DND-41 (cell line): ENCODE results near the gene PANX3.

Source experiments
- ATAC-seq: fragments of 200-7000 bp; cut with Tn5 transposase; 3 replicates; pipeline ENCODE4 v1.9.1; 2021; ENCODE audit warnings: low read depth; ENCODE audit not compliant: insufficient read depth
- DNase-seq: peaks from one replicate; pipeline ENCODE4 v3.0.0-alpha.2; 2020
- H2AFZ ChIP-seq: 2 replicates; pipeline ENCODE4 v1.6.0; 2012; ENCODE audit warnings: low read depth, low read length
- H3K27ac ChIP-seq: 2 replicates; pipeline ENCODE4 v1.5.1; 2012; ENCODE audit warnings: low read length, inconsistent platforms
- H3K27me3 ChIP-seq: fragments of 200-600 bp; sonication (generic); 2 replicates; pipeline ENCODE4 v1.6.0; 2012; ENCODE audit warnings: low read length, mild to moderate bottlenecking, inconsistent platforms; ENCODE audit not compliant: insufficient read depth, poor library complexity
- H3K36me3 ChIP-seq: 2 replicates; pipeline ENCODE4 v1.5.1; 2012; ENCODE audit warnings: low read length, inconsistent platforms; ENCODE audit not compliant: insufficient read depth
- H3K4me1 ChIP-seq: 2 replicates; pipeline ENCODE4 v1.5.1; 2012; ENCODE audit warnings: mild to moderate bottlenecking, low read length; ENCODE audit not compliant: insufficient read depth
- H3K4me2 ChIP-seq: 2 replicates; pipeline ENCODE4 v1.6.0; 2012; ENCODE audit warnings: mild to moderate bottlenecking, moderate library complexity, low read length, inconsistent platforms; ENCODE audit not compliant: insufficient read depth
- H3K4me3 ChIP-seq, 2 experiments: fragments of 200-600 bp in 1 of 2; shearing (Covaris generic) in 1 of 2; 2 replicates each; pipeline ENCODE4 v1.5.1; 2012 to 2016; ENCODE audit warnings: inconsistent platforms in 2 of 2, low read length in 2 of 2, mild to moderate bottlenecking in 2 of 2, low read depth in 1 of 2, moderate library complexity in 1 of 2
- H3K79me2 ChIP-seq: 2 replicates; pipeline ENCODE4 v1.6.0; 2012; ENCODE audit warnings: low read length, inconsistent platforms; ENCODE audit not compliant: insufficient read depth
- H3K9ac ChIP-seq: 2 replicates; pipeline ENCODE4 v1.6.0; 2012; ENCODE audit warnings: low read depth, mild to moderate bottlenecking, inconsistent platforms, low read length, moderate library complexity
- H3K9me3 ChIP-seq: 2 replicates; pipeline ENCODE4 v1.5.1; 2012; ENCODE audit warnings: low read length, moderate library complexity, mild to moderate bottlenecking, inconsistent platforms; ENCODE audit not compliant: insufficient read depth, severe bottlenecking
- H4K20me1 ChIP-seq: 2 replicates; pipeline ENCODE4 v1.6.0; 2012; ENCODE audit warnings: low read length; ENCODE audit not compliant: insufficient read depth
- CTCF ChIP-seq: IDR thresholded peaks from 2 replicates; pipeline ENCODE4 v1.5.1; 2012; ENCODE audit warnings: borderline replicate concordance, low read length, moderate library complexity, mild to moderate bottlenecking; ENCODE audit not compliant: poor library complexity, severe bottlenecking; ENCODE audit errors: extremely low read depth
- EZH2 ChIP-seq: IDR thresholded peaks from 3 replicates; pipeline ENCODE4 v1.6.1; 2012; ENCODE audit warnings: borderline replicate concordance, low read depth, mild to moderate bottlenecking, moderate library complexity, low read length, inconsistent platforms; ENCODE audit not compliant: severe bottlenecking

The PANX3 gene

GRCh38 chr11:124658986-124659385 lies 47.8 kb downstream of the PANX3 start:
- Histone ChIP-seq H3K4me1 (no peaks in the 10 kb centered on the region), H3K79me2 (no peaks in the 10 kb centered on the region), H3K4me2 (no peak overlapping the region), H3K9ac (no peak overlapping the region), H4K20me1 (no peaks in the 10 kb centered on the region), H3K27me3 (peaks cover 12% of the 10 kb centered on the region), H3K27ac (no peak overlapping the region), H3K4me3 (no peak overlapping the region), H3K36me3 (no peaks in the 10 kb centered on the region), H2AFZ (no peak overlapping the region), H3K9me3 (no peaks in the 10 kb centered on the region)
- ATAC-seq = no peak
- no peak for DNase-seq
- TF ChIP-seq EZH2 = no peak
- TF ChIP-seq CTCF = no peak

DNA sequence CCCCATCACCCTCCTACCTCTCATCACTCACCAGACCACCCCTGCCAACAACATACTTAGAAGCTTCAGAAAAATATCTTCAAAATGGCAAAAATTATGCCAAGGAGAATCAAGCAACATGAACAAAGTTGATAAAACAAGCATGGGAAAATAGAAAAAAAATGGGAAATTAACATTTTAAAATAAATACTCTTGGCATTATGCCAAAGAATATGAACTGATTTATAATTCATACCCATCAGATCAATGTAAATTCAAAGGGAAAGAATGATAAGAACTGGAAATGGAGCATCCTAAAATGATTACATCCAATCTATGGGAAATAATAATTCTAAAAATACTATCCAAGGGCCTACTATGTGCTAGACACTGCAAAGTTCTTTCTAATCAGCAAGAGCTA lies 50.3 kb downstream of the PANX3 start:
- Histone ChIP-seq H3K4me2 (no peak overlapping the region), H3K36me3 (no peaks in the 10 kb centered on the region), H3K27ac (no peak overlapping the region), H3K9ac (no peak overlapping the region), H3K4me1 (no peaks in the 10 kb centered on the region), H3K27me3 (peaks cover 14% of the 10 kb centered on the region), H3K79me2 (no peaks in the 10 kb centered on the region), H3K9me3 (no peaks in the 10 kb centered on the region), H4K20me1 (no peaks in the 10 kb centered on the region), H2AFZ (no peak overlapping the region), H3K4me3 (no peak overlapping the region)
- DNase-seq = no peak
- ATAC-seq = no peak
- TF ChIP-seq EZH2 = no peak
- no peak for TF ChIP-seq CTCF

DNA sequence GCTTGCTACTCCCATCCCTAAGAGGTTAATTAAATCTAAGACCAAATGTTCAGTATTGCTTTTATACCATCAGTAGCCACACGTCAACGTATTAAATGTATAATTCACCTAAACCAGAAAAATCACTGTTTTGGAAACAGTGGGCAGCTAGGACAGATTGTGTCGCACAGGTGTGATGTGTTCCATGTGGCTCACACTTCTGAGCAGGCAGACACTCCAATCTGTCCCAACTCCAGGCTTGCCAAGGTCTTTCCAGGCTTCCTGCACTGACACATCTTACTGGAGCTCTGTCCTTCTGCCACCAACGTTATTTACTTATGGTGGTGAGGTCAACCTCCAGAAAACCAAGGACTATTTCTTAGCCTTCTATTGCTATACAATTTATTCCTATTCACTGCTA lies 50.9 kb downstream of the PANX3 start:
- H4K20me1 ChIP-seq = no peaks in the 10 kb centered on the region
- ATAC-seq (no peak), DNase-seq (no peak)
- no peaks in the 10 kb centered on the region for H3K36me3 ChIP-seq
- H3K4me3 ChIP-seq = no peak overlapping the region
- no peak overlapping the region for H3K9ac ChIP-seq
- H3K27me3 ChIP-seq = peaks cover 18% of the 10 kb centered on the region
- H2AFZ ChIP-seq = no peak overlapping the region
- H3K9me3 ChIP-seq = no peaks in the 10 kb centered on the region
- H3K4me2 ChIP-seq = no peak overlapping the region
- H3K4me1 ChIP-seq = no peaks in the 10 kb centered on the region
- H3K27ac ChIP-seq = no peak overlapping the region
- TF ChIP-seq CTCF (no peak), EZH2 (no peak)
- no peaks in the 10 kb centered on the region for H3K79me2 ChIP-seq

DNA sequence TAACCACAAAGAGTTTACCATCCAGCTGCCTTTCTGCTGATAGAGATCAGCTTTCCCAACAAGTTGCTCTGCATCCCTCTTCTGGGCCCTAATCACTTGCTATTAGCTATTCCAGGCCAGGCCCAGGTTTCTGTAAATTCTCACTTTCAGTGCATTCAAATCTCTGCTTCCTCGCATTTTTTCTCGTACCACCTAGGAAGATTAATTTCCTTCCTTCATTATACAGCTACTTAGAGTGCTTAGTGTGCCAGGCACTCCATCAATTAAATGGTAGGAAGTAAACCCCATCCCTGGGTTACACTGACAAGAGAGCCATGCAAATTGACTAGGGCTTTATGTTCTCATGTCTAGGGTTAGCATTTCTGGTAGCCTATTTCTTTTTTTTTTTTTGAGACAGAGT lies 52.6 kb downstream of the PANX3 start:
- Histone ChIP-seq H3K4me3 (no peak overlapping the region), H3K4me2 (no peak overlapping the region), H3K79me2 (no peaks in the 10 kb centered on the region), H3K27me3 (peaks cover 25% of the 10 kb centered on the region), H3K9ac (no peak overlapping the region), H3K27ac (no peak overlapping the region), H3K36me3 (no peaks in the 10 kb centered on the region), H4K20me1 (no peaks in the 10 kb centered on the region), H3K9me3 (no peaks in the 10 kb centered on the region), H2AFZ (no peak overlapping the region), H3K4me1 (no peaks in the 10 kb centered on the region)
- DNase-seq (no peak), ATAC-seq (no peak)
- no peak for TF ChIP-seq EZH2
- TF ChIP-seq CTCF = no peak
